Parathyroid adenoma (tissue), 2 donors: Measurements from ENCODE around the gene C9orf153.

Experiments used
- H2AFZ ChIP-seq: fragments of 300-600 bp; sonication (generic); one replicate; pipeline ENCODE4 v1.7.0; 2017; ENCODE audit warnings: antibody characterized with exemption, mild to moderate bottlenecking
- H3K27ac ChIP-seq: fragments of 300-600 bp; sonication (generic); one replicate; pipeline ENCODE4 v1.7.0; 2017
- H3K27me3 ChIP-seq: fragments of 300-600 bp; sonication (generic); one replicate; pipeline ENCODE4 v1.7.0; 2017; ENCODE audit warnings: low read length; ENCODE audit not compliant: control insufficient read depth, insufficient read depth
- H3K36me3 ChIP-seq: fragments of 300-600 bp; sonication (generic); one replicate; pipeline ENCODE4 v1.7.0; 2017; ENCODE audit warnings: low read length; ENCODE audit not compliant: control insufficient read depth, insufficient read depth
- H3K4me1 ChIP-seq: fragments of 300-600 bp; sonication (generic); one replicate; pipeline ENCODE4 v1.7.0; 2017; ENCODE audit warnings: control low read depth
- H3K4me2 ChIP-seq: fragments of 300-600 bp; sonication (generic); one replicate; pipeline ENCODE4 v1.7.0; 2017; ENCODE audit warnings: low read length
- H3K4me3 ChIP-seq: fragments of 300-600 bp; sonication (generic); one replicate; pipeline ENCODE4 v1.7.0; 2017; ENCODE audit warnings: low read depth, low read length
- H3K79me2 ChIP-seq: fragments of 300-600 bp; sonication (generic); one replicate; pipeline ENCODE4 v1.7.0; 2017; ENCODE audit warnings: control low read depth
- H3K9ac ChIP-seq: fragments of 300-600 bp; sonication (generic); one replicate; pipeline ENCODE4 v1.7.0; 2017; ENCODE audit warnings: mild to moderate bottlenecking
- H3K9me3 ChIP-seq: fragments of 300-600 bp; sonication (generic); one replicate; pipeline ENCODE4 v1.7.0; 2017; ENCODE audit warnings: low read length; ENCODE audit not compliant: control insufficient read depth
- CTCF ChIP-seq: fragments of 300-600 bp; sonication (generic); IDR thresholded peaks from one replicate; pipeline ENCODE4 v1.7.0; 2017; ENCODE audit warnings: antibody characterized with exemption, mild to moderate bottlenecking
- donor health status: primary hyperparathyroidism.

C9orf153 gene

DNA sequence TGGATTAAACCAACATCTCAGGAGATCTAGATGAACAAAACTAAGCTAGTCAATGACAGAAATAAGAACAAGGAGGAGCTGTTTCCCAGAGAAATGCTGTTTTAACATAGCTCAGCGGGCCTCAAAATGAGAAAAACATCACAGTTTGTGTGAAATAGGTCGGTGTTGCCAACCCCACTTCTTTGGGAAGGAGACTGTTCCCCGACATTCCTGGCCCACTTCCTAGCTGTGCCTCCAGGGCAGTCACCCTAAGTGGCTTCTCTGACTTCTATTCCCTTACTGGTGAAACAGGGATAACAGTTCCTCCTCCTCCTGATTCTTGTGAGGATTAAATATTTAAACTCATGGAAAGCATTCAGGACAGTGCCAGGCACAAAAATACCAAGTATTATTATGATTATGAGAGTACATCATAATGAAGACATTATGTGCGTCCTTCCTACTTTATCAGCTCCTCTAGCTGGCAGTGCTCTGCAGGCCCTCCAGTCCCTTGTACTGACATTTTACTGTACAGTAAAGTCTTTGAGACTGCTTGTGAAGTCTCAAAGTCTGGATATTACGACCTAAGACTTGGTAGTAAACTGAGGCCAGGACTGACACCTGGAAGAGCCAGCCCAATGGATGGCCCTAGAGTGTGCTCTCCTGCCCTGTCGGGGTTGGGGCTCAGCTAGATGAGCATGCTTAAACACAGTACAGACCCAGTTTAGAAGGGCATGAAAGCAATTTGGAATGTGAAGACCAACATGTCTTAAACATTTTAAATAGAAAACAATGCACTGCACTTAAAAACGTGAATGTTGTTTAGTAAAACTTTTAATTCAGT lies 15.6 kb upstream of the C9orf153 start:
- no peak for TF ChIP-seq CTCF
- no peak overlapping the region for H3K9ac ChIP-seq

GRCh38 chr9:86272221-86272620 lies 12.8 kb upstream of the C9orf153 start:
- H2AFZ ChIP-seq = no peak overlapping the region
- no peak overlapping the region for H3K9ac ChIP-seq
- no peak overlapping the region for H3K27ac ChIP-seq
- no peak overlapping the region for H3K4me2 ChIP-seq
- no peak for TF ChIP-seq CTCF
- no peak overlapping the region for H3K4me3 ChIP-seq
- no peaks in the 10 kb centered on the region for H3K4me1 ChIP-seq
- H3K27me3 ChIP-seq = no peaks in the 10 kb centered on the region
- H3K9me3 ChIP-seq = no peaks in the 10 kb centered on the region
- peaks cover 5% of the 10 kb centered on the region for H3K79me2 ChIP-seq
- no peaks in the 10 kb centered on the region for H3K36me3 ChIP-seq

More for the DNA sequence above, 15.6 kb upstream of the C9orf153 start:
- no peak overlapping the region for H2AFZ ChIP-seq
- no peaks in the 10 kb centered on the region for H3K27me3 ChIP-seq
- no peaks in the 10 kb centered on the region for H3K9me3 ChIP-seq
- H3K4me1 ChIP-seq = no peaks in the 10 kb centered on the region
- H3K79me2 ChIP-seq = peaks cover 10% of the 10 kb centered on the region
- no peak overlapping the region for H3K27ac ChIP-seq
- H3K4me3 ChIP-seq = no peak overlapping the region
- no peak overlapping the region for H3K4me2 ChIP-seq
- H3K36me3 ChIP-seq = no peaks in the 10 kb centered on the region

GRCh38 chr9:86263876-86264275 lies 4.4 kb upstream of the C9orf153 start:
- H3K9ac ChIP-seq = no peak overlapping the region
- no peaks in the 10 kb centered on the region for H3K36me3 ChIP-seq
- no peaks in the 10 kb centered on the region for H3K27me3 ChIP-seq
- TF ChIP-seq CTCF = no peak
- no peaks in the 10 kb centered on the region for H3K79me2 ChIP-seq
- no peaks in the 10 kb centered on the region for H3K4me1 ChIP-seq
- no peak overlapping the region for H3K27ac ChIP-seq
- H3K4me2 ChIP-seq = no peak overlapping the region
- no peak overlapping the region for H2AFZ ChIP-seq
- no peak overlapping the region for H3K4me3 ChIP-seq
- no peaks in the 10 kb centered on the region for H3K9me3 ChIP-seq

GRCh38 chr9:86262492-86262891 lies 3.0 kb upstream of the C9orf153 start:
- no peaks in the 10 kb centered on the region for H3K4me1 ChIP-seq
- H3K27ac ChIP-seq = no peak overlapping the region
- H3K79me2 ChIP-seq = no peaks in the 10 kb centered on the region
- no peaks in the 10 kb centered on the region for H3K36me3 ChIP-seq
- H3K4me3 ChIP-seq = no peak overlapping the region
- no peak overlapping the region for H3K4me2 ChIP-seq
- H3K9ac ChIP-seq = no peak overlapping the region
- no peaks in the 10 kb centered on the region for H3K9me3 ChIP-seq
- TF ChIP-seq CTCF = no peak
- no peaks in the 10 kb centered on the region for H3K27me3 ChIP-seq
- no peak overlapping the region for H2AFZ ChIP-seq

DNA sequence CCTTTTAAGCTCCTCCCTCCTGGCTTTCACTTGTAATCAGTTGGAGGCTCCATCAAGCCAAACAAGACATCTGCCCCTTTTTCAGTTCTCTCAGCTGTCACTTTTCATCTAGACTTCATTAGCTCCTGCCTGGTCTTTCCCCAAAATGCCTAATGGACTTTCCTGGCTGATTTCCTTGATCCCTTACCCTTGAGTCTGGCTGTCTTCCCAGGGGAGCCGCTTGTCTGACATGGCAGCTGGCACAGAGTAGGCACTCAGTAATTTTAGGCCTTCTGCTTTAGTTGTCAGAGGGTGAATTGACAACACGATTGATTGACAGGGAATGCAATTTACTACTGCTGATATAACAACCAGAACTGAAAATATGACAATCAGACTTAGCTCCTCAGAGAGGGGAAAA lies 2.1 kb downstream of the C9orf153 start:
- TF ChIP-seq CTCF = no peak
- Histone ChIP-seq H3K79me2 (no peaks in the 10 kb centered on the region), H3K9me3 (no peaks in the 10 kb centered on the region), H3K36me3 (no peaks in the 10 kb centered on the region), H3K4me2 (no peak overlapping the region), H3K4me1 (no peaks in the 10 kb centered on the region), H3K9ac (no peak overlapping the region), H3K4me3 (no peak overlapping the region), H3K27me3 (no peaks in the 10 kb centered on the region), H3K27ac (no peak overlapping the region), H2AFZ (no peak overlapping the region)
